Esophagus muscularis mucosa (tissue), 4 donors: ENCODE data around the gene PPP4R2.

Source experiments
- CTCF ChIP-seq, 3 experiments: fragments of 200-600 bp in 2 of 3; fragments of 450-650 bp in 1 of 3; sonication (generic) in 2 of 3; IDR thresholded peaks; one replicate each; pipeline ENCODE4 v1.5.1; 2017 to 2019; ENCODE audit warnings: antibody characterized with exemption in 3 of 3, mild to moderate bottlenecking in 2 of 3, moderate library complexity in 1 of 3
- EP300 ChIP-seq: sonication (generic); formaldehyde crosslinking; IDR thresholded peaks from one replicate; pipeline ENCODE4 v1.6.1; 2017; ENCODE audit warnings: antibody characterized with exemption
- POLR2A ChIP-seq: fragments of 450-650 bp; IDR thresholded peaks from one replicate; pipeline ENCODE4 v1.6.1; 2017; ENCODE audit warnings: antibody characterized with exemption, moderate library complexity, mild to moderate bottlenecking, low read depth
- POLR2AphosphoS5 ChIP-seq, 2 donors: sonication (generic); formaldehyde crosslinking; IDR thresholded peaks; one replicate each; pipeline ENCODE4 v1.6.1; 2017; ENCODE audit warnings: antibody characterized with exemption in 2 of 2

- TF ChIP-seq POLR2A (no peak), CTCF (IDR thresholded peaks at IDR 0.05) (no peak), POLR2AphosphoS5 (IDR thresholded peaks at IDR 0.05) (no peak), EP300 (no peak)
These were observed 7.7 kb downstream of the PPP4R2 start for GRCh38 chr3:73004316-73004715.
